ENCODE data around the gene LRCH4. TPM values are rescaled to one million over a fixed set of nuclear protein-coding genes. Genes with fewer than 3 reads are reported as not detected.
A peak's percentile ranks its signal among the peaks of the same experiment; 100 is the strongest.

LRCH4 gene
- total and polyA plus RNA-seq, 2 of the 13 experiments (the other 11 are each of a cell fraction or from before 2014, with no cell fraction given), result 7.0 to 9.3 TPM

DNA sequence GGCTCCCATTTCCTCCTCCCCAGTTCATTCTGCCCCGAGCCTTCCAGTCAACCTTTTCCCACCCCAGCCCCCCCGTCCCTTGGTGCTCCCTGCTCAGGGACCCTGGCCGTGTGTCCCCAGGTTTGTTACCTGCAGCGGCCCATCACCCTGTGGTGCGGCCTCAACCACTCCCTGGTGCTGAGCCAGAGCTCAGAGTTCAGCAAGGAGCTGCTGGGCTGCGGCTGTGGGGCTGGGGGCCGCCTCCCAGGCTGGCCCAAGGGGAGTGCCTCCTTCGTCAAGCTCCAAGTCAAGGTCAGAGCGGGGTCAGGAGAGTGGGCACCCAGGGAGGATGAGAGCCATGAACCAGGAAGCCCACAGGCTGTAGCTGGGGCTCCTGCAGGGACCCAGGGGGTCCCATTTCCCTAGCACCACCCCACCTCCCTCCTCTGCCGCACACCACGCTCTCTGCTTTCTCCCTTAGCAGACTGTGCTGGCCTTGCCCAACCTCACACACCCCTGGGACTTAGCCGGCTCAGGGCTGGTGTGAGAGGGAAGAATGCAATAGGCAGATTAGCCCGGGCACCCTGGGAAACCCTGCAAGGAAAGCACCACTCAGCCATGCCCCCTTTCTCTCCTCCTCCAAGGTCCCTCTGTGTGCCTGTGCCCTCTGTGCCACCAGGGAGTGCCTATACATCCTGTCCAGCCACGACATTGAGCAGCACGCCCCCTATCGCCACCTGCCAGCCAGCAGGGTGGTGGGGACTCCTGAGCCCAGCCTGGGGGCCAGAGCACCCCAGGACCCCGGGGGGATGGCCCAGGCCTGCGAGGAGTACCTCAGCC, 14.2 kb upstream of the LRCH4 start (continued):
- TF ChIP-seq, protein P1, sequence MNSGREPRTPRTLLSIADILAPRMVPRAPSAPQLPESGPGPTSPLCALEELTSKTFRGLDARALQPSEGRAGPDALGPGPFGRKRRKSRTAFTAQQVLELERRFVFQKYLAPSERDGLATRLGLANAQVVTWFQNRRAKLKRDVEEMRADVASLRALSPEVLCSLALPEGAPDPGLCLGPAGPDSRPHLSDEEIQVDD (CRISPR knock-in tag; IDR thresholded peaks at IDR 0.05; ENCODE audit: borderline replicate concordance), result no peak
- TF ChIP-seq, protein P2, sequence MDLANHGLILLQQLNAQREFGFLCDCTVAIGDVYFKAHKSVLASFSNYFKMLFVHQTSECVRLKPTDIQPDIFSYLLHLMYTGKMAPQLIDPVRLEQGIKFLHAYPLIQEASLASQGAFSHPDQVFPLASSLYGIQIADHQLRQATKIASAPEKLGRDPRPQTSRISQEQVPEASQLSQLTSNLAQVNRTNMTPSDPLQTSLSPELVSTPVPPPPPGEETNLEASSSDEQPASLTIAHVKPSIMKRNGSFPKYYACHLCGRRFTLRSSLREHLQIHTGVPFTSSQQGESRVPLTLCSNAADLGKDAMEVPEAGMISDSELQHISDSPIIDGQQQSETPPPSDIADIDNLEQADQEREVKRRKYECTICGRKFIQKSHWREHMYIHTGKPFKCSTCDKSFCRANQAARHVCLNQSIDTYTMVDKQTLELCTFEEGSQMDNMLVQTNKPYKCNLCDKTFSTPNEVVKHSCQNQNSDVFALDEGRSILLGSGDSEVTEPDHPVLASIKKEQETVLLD (CRISPR knock-in tag; IDR thresholded peaks at IDR 0.05; ENCODE audit: low read depth), result no peak
- TF ChIP-seq HNF4A (CRISPR knock-in tag; IDR thresholded peaks at IDR 0.05) (0 out of 2 replicates have a peak, but pooled peaks have one; percentile 21), IKZF4 (CRISPR knock-in tag; IDR thresholded peaks at IDR 0.05; ENCODE audit: borderline replicate concordance, low read depth, not compliant biosample characterization) (no peak), TCF12 (IDR thresholded peaks at IDR 0.05) (no peak), TCF12 (CRISPR knock-in tag; IDR thresholded peaks at IDR 0.05) (no peak), SMYD3 (CRISPR knock-in tag; IDR thresholded peaks at IDR 0.05) (no peak), SOX5 (CRISPR knock-in tag; IDR thresholded peaks at IDR 0.05; ENCODE audit: borderline replicate concordance) (no peak), ZNF331 (CRISPR knock-in tag; IDR thresholded peaks at IDR 0.05) (no peak), TMF1 (CRISPR knock-in tag; IDR thresholded peaks at IDR 0.05; ENCODE audit: low read depth) (no peak), NFYB (CRISPR knock-in tag; IDR thresholded peaks at IDR 0.05) (no peak), ZNF737 (CRISPR knock-in tag; IDR thresholded peaks at IDR 0.05; ENCODE audit: borderline replicate concordance) (no peak), GABPB1 (CRISPR knock-in tag; IDR thresholded peaks at IDR 0.05) (peak; percentile 32; the same call in 1 of the 2 replicates), ZNF672 (CRISPR knock-in tag; IDR thresholded peaks at IDR 0.05) (no peak), TRIM24 (CRISPR knock-in tag; IDR thresholded peaks at IDR 0.05) (no peak), TBP (CRISPR knock-in tag; IDR thresholded peaks at IDR 0.05) (no peak)
- TF ChIP-seq, protein P3, sequence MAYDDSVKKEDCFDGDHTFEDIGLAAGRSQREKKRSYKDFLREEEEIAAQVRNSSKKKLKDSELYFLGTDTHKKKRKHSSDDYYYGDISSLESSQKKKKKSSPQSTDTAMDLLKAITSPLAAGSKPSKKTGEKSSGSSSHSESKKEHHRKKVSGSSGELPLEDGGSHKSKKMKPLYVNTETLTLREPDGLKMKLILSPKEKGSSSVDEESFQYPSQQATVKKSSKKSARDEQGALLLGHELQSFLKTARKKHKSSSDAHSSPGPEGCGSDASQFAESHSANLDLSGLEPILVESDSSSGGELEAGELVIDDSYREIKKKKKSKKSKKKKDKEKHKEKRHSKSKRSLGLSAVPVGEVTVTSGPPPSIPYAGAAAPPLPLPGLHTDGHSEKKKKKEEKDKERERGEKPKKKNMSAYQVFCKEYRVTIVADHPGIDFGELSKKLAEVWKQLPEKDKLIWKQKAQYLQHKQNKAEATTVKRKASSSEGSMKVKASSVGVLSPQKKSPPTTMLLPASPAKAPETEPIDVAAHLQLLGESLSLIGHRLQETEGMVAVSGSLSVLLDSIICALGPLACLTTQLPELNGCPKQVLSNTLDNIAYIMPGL (CRISPR knock-in tag; IDR thresholded peaks at IDR 0.05; ENCODE audit: borderline replicate concordance in 1 of 2, low read depth in 1 of 2), result 0 out of 4 replicates have a peak, but pooled peaks have one; percentile 34 to 45
- TF ChIP-seq, protein P4, sequence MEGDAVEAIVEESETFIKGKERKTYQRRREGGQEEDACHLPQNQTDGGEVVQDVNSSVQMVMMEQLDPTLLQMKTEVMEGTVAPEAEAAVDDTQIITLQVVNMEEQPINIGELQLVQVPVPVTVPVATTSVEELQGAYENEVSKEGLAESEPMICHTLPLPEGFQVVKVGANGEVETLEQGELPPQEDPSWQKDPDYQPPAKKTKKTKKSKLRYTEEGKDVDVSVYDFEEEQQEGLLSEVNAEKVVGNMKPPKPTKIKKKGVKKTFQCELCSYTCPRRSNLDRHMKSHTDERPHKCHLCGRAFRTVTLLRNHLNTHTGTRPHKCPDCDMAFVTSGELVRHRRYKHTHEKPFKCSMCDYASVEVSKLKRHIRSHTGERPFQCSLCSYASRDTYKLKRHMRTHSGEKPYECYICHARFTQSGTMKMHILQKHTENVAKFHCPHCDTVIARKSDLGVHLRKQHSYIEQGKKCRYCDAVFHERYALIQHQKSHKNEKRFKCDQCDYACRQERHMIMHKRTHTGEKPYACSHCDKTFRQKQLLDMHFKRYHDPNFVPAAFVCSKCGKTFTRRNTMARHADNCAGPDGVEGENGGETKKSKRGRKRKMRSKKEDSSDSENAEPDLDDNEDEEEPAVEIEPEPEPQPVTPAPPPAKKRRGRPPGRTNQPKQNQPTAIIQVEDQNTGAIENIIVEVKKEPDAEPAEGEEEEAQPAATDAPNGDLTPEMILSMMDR (CRISPR knock-in tag; IDR thresholded peaks at IDR 0.05), result peak; percentile 64
- TF ChIP-seq, protein P5, sequence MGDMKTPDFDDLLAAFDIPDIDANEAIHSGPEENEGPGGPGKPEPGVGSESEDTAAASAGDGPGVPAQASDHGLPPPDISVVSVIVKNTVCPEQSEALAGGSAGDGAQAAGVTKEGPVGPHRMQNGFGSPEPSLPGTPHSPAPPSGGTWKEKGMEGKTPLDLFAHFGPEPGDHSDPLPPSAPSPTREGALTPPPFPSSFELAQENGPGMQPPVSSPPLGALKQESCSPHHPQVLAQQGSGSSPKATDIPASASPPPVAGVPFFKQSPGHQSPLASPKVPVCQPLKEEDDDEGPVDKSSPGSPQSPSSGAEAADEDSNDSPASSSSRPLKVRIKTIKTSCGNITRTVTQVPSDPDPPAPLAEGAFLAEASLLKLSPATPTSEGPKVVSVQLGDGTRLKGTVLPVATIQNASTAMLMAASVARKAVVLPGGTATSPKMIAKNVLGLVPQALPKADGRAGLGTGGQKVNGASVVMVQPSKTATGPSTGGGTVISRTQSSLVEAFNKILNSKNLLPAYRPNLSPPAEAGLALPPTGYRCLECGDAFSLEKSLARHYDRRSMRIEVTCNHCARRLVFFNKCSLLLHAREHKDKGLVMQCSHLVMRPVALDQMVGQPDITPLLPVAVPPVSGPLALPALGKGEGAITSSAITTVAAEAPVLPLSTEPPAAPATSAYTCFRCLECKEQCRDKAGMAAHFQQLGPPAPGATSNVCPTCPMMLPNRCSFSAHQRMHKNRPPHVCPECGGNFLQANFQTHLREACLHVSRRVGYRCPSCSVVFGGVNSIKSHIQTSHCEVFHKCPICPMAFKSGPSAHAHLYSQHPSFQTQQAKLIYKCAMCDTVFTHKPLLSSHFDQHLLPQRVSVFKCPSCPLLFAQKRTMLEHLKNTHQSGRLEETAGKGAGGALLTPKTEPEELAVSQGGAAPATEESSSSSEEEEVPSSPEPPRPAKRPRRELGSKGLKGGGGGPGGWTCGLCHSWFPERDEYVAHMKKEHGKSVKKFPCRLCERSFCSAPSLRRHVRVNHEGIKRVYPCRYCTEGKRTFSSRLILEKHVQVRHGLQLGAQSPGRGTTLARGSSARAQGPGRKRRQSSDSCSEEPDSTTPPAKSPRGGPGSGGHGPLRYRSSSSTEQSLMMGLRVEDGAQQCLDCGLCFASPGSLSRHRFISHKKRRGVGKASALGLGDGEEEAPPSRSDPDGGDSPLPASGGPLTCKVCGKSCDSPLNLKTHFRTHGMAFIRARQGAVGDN (CRISPR knock-in tag; IDR thresholded peaks at IDR 0.05), result peak; percentile 29; the same call in 1 of the 2 replicates

Measured in HepG2 (cell line).